PFSK-1 (cell line): ENCODE measurements around the gene NR3C1.

Experiments used
- FOXP2 ChIP-seq: optimal IDR thresholded peaks from 2 replicates; pipeline ENCODE3; 2011; ENCODE audit warnings: borderline replicate concordance, control low read depth, inconsistent platforms; ENCODE audit not compliant: insufficient read depth; ENCODE audit errors: extremely low read length, extremely low read depth
- POLR2AphosphoS5 ChIP-seq: IDR thresholded peaks from 2 replicates; pipeline ENCODE4 v1.6.1; 2012; ENCODE audit warnings: low read depth, mild to moderate bottlenecking, control low read depth, low read length, moderate library complexity
- SIN3A ChIP-seq: IDR thresholded peaks from 2 replicates; pipeline ENCODE4 v1.6.1; 2012; ENCODE audit warnings: mild to moderate bottlenecking, low read length, moderate library complexity, borderline replicate concordance; ENCODE audit not compliant: insufficient read depth
- TAF1 ChIP-seq: IDR thresholded peaks from 2 replicates; pipeline ENCODE4 v1.6.1; 2012; ENCODE audit warnings: low read length, control low read depth, borderline replicate concordance; ENCODE audit not compliant: insufficient read depth
- TF ChIP-seq, protein P1 (sequence below), 2 experiments: IDR thresholded peaks; 2 replicates each; pipeline versions ENCODE4 v1.6.1 to v1.8.0; 2011 to 2012; ENCODE audit warnings: low read depth in 2 of 2, low read length in 2 of 2, control low read depth in 1 of 2, inconsistent platforms in 1 of 2, mild to moderate bottlenecking in 1 of 2, moderate library complexity in 1 of 2; ENCODE audit not compliant: insufficient read depth in 1 of 2

Gene NR3C1

DNA sequence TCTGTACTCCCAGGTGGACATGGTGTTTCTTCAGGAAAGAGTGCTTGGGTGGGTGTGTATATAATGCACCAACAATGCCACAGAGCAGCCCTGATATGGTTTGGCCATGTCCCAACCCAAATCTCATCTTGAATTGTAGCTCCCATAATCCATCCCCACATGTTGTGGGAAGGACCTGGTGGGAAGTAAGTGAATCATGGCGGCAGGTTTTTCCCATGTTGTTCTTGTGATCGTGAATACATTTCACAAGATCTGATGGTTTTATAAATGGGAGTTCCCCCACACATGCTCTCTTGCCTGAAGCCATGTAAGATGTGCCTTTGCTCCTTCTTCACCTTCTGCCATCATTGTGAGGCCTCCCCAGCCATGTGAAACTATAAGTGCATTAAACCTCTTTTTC lies 158.5 kb downstream of the NR3C1 start:
- no peak for TF ChIP-seq SIN3A
- TF ChIP-seq TAF1, result no peak
- TF ChIP-seq FOXP2, result no peak
- no peak for TF ChIP-seq POLR2AphosphoS5
- TF ChIP-seq, protein P1, sequence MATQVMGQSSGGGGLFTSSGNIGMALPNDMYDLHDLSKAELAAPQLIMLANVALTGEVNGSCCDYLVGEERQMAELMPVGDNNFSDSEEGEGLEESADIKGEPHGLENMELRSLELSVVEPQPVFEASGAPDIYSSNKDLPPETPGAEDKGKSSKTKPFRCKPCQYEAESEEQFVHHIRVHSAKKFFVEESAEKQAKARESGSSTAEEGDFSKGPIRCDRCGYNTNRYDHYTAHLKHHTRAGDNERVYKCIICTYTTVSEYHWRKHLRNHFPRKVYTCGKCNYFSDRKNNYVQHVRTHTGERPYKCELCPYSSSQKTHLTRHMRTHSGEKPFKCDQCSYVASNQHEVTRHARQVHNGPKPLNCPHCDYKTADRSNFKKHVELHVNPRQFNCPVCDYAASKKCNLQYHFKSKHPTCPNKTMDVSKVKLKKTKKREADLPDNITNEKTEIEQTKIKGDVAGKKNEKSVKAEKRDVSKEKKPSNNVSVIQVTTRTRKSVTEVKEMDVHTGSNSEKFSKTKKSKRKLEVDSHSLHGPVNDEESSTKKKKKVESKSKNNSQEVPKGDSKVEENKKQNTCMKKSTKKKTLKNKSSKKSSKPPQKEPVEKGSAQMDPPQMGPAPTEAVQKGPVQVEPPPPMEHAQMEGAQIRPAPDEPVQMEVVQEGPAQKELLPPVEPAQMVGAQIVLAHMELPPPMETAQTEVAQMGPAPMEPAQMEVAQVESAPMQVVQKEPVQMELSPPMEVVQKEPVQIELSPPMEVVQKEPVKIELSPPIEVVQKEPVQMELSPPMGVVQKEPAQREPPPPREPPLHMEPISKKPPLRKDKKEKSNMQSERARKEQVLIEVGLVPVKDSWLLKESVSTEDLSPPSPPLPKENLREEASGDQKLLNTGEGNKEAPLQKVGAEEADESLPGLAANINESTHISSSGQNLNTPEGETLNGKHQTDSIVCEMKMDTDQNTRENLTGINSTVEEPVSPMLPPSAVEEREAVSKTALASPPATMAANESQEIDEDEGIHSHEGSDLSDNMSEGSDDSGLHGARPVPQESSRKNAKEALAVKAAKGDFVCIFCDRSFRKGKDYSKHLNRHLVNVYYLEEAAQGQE (IDR thresholded peaks at IDR 0.05; ENCODE audit: insufficient read depth in 1 of 2, low read depth in 2 of 2, low read length in 2 of 2), result no peak

DNA sequence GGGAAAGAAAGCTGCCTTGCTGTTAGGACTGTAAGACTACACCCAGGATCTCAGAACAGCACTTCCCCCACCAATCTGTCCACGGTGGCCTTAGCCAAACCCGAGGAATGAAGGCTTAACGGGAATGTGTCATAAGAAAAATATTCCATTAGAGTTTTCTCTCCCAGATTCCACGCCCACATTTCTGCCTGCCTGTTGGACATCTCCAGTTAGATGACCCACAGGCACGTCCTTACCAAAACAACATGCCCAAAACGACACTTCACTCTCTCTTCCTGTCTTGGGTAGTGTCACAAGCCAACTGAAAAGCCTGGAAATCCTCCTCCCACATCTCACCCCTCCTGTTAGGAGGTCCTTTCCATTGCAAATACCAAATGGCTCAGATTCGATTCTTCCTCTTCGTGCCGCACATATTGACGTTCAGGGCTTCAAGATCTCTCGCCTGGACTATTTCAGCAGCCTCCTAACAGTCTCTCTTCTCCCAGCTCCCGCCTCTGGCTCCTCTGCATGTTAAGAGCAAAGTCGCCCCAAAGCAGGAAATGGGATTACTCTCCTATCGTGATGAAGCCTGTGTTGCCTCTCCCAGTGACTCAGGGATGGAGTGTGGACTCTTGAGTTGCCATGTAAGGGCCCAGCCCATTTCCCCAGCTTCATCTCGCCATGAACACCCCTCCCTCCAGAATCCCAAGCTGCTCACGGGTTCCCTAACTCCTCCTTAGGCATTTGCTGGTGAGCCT lies 159.3 kb downstream of the NR3C1 start:
- TF ChIP-seq FOXP2, result no peak
- TF ChIP-seq SIN3A, result peak; percentile 36; the same call in 1 of the 2 replicates
- TF ChIP-seq POLR2AphosphoS5, result peak; percentile 51; the same call in 1 of the 2 replicates

DNA sequence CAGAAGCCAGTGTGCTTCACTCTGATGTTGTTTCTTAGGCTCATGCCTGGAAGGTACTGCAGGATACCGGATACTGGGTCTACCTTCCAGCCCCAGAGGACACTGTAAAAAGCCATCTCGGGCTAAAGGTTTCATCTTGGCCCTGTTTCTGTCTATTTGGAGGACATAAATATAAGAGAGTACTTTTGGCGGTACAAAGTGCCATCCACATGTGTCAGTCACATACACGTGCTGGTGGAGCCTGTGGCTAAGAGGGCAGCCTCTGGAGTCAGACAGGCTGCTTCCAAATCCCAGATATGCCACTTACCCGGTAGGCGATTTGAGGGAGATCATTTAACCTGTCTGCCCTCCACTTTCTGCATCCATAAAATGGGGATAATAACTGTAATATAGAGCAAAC lies 160.4 kb downstream of the NR3C1 start:
- TF ChIP-seq FOXP2, result no peak
- TF ChIP-seq TAF1, result no peak
- TF ChIP-seq POLR2AphosphoS5, result no peak
- TF ChIP-seq SIN3A, result no peak
- TF ChIP-seq, protein P1 (IDR thresholded peaks at IDR 0.05; ENCODE audit: insufficient read depth in 1 of 2, low read depth in 2 of 2, low read length in 2 of 2), result no peak

DNA sequence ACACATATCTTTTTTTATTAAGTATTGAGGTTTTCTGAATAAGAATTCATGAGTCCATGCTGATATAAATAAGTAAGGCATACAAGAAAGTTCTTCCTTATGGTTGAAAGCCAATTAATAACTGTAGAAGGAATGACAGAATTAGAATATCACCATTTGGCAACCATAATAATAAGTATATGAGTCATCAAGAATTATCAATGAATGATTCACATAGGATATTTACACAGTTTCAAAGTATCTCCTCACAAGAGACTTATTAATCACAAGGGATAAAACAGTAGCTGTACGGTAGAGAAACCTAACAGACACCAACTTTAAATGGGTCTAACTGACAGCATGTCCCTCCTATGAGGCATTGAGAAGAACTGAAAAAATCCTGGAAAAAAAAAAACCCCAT lies 161.6 kb downstream of the NR3C1 start:
- no peak for TF ChIP-seq POLR2AphosphoS5
- no peak for TF ChIP-seq SIN3A
- no peak for TF ChIP-seq TAF1
- no peak for TF ChIP-seq FOXP2
- TF ChIP-seq, protein P1 (IDR thresholded peaks at IDR 0.05; ENCODE audit: insufficient read depth in 1 of 2, low read depth in 2 of 2, low read length in 2 of 2), result no peak

DNA sequence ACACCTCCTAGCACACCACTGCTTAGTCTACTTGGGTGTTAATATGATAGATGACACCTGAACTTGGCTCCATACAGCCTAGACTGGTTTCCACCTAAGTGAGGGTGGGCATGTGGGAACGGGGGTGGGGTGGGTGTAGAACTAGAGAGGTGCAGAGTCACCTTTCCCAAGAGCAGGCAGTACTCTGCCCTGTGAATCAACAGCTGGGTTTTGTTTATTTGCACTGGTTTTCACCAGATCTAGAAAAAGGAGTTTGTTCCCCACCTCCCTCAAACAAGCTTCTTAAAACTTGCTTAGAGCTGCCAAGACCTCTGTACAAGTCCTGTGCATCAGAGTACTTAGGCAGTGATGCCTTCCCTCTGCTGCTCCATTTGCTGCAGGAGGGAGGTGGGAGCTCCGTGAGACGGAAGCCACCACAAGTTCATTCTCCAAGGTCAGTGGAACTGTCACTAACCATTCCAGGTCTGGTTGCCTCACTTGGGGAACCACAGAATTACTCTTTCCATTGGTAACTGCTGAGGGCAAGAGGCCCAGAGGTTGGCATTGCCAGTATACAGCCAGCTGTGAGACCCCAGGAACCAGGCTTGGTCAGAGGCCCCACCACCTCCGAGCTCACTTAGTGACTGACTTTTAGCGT lies 163.5 kb downstream of the NR3C1 start:
- no peak for TF ChIP-seq FOXP2
- TF ChIP-seq POLR2AphosphoS5, result no peak
- TF ChIP-seq, protein P1 (IDR thresholded peaks at IDR 0.05; ENCODE audit: insufficient read depth in 1 of 2, low read depth in 2 of 2, low read length in 2 of 2), result no peak
- no peak for TF ChIP-seq SIN3A
- no peak for TF ChIP-seq TAF1
